GM12873 (cell line): ENCODE results near the gene DPH1.

Source experiments
- CTCF ChIP-seq: IDR thresholded peaks from 2 replicates; pipeline ENCODE4 v1.5.1; 2012; ENCODE audit warnings: low read depth, mild to moderate bottlenecking, moderate library complexity, low read length, control low read depth; ENCODE audit not compliant: insufficient read depth; ENCODE audit errors: missing control alignments

The DPH1 gene

GRCh38 chr17:1999557-2000251 is 30.2 kb upstream of the DPH1 start:
- TF ChIP-seq CTCF = no peak

- TF ChIP-seq CTCF = no peak
Measured at GRCh38 chr17:2002767-2003329, 27.1 kb upstream of the DPH1 start.

GRCh38 chr17:2003525-2003924 is 26.4 kb upstream of the DPH1 start:
- no peak for TF ChIP-seq CTCF

- no peak for TF ChIP-seq CTCF
Measured at GRCh38 chr17:2004435-2004952, 25.5 kb upstream of the DPH1 start.

- TF ChIP-seq CTCF = no peak
Measured at GRCh38 chr17:2008332-2009126, 21.4 kb upstream of the DPH1 start.

GRCh38 chr17:2009737-2010136 is 20.2 kb upstream of the DPH1 start:
- no peak for TF ChIP-seq CTCF
